Astrocyte of the spinal cord (primary cell): ENCODE data around the gene CD109.
A peak's percentile ranks its signal among the peaks of the same experiment; 100 is the strongest.

Experiments
- DNase-seq: peaks from one replicate; pipeline ENCODE4 v3.0.0; 2011; ENCODE audit warnings: low read depth, low spot score
- H3K4me3 ChIP-seq: 2 replicates; pipeline ENCODE4 v1.5.1; 2011; ENCODE audit warnings: low read depth, mild to moderate bottlenecking, low read length, moderate library complexity
- CTCF ChIP-seq: IDR thresholded peaks from 2 replicates; pipeline ENCODE4 v1.5.1; 2012; ENCODE audit warnings: low read depth, mild to moderate bottlenecking, low read length, inconsistent platforms
- in situ Hi-C: cut with HindIII; loops from 2 replicates; pipeline ENCODE4 v1.10.0; 2017; ENCODE audit warnings: low sequenced_read_pairs

The CD109 gene

GRCh38 chr6:73738367-73739028, 42.5 kb downstream of the CD109 start:
- no peak for DNase-seq
- in situ Hi-C loops, result no loop called here
- TF ChIP-seq CTCF, result no peak

GRCh38 chr6:73739096-73739495, 43.1 kb downstream of the CD109 start:
- no peak overlapping the region for H3K4me3 ChIP-seq
- peak; percentile 68 for TF ChIP-seq CTCF
- in situ Hi-C loops, result no loop called here
- peak; percentile 80 for DNase-seq

More at GRCh38 chr6:73738367-73739028, 42.5 kb downstream of the CD109 start:
- H3K4me3 ChIP-seq, result no peak overlapping the region

GRCh38 chr6:73742433-73742832, 46.4 kb downstream of the CD109 start:
- no peak for TF ChIP-seq CTCF
- no peak for DNase-seq
- no peak overlapping the region for H3K4me3 ChIP-seq
- in situ Hi-C loops, result no loop called here

- in situ Hi-C loops, result no loop called here
- no peak for DNase-seq
- TF ChIP-seq CTCF, result no peak
- no peak overlapping the region for H3K4me3 ChIP-seq
Observed at GRCh38 chr6:73743081-73743480, 47.1 kb downstream of the CD109 start.

GRCh38 chr6:73743556-73743955, 47.6 kb downstream of the CD109 start:
- no peak for DNase-seq
- no peak for TF ChIP-seq CTCF
- in situ Hi-C loops, result no loop called here
- H3K4me3 ChIP-seq, result no peak overlapping the region

- no peak overlapping the region for H3K4me3 ChIP-seq
- peak; percentile 29 for DNase-seq
- in situ Hi-C loops, result no loop called here
- TF ChIP-seq CTCF, result no peak
Observed at GRCh38 chr6:73746787-73747186, 50.8 kb downstream of the CD109 start.
